PC-3 (cell line): ENCODE results near the gene KAT6B.

ENCODE experiments used
- CTCF ChIP-seq: fragments of 300-600 bp; sonication (generic); conservative IDR thresholded peaks from 2 replicates; pipeline ENCODE4 v1.5.1; 2017; ENCODE audit warnings: antibody characterized with exemption, low read depth, mild to moderate bottlenecking, low read length
- EZH2 ChIP-seq: fragments of 300-600 bp; sonication (generic); IDR thresholded peaks from one replicate; pipeline ENCODE4 v1.6.1; 2017; ENCODE audit warnings: antibody characterized with exemption, mild to moderate bottlenecking, low read length; ENCODE audit not compliant: unreplicated experiment

- no peak for TF ChIP-seq CTCF
- TF ChIP-seq EZH2: no peak
Observed at GRCh38 chr10:75074711-75075445, 248.5 kb downstream of the KAT6B start.
